ENCODE measurements around the gene ZGRF1.

DNA sequence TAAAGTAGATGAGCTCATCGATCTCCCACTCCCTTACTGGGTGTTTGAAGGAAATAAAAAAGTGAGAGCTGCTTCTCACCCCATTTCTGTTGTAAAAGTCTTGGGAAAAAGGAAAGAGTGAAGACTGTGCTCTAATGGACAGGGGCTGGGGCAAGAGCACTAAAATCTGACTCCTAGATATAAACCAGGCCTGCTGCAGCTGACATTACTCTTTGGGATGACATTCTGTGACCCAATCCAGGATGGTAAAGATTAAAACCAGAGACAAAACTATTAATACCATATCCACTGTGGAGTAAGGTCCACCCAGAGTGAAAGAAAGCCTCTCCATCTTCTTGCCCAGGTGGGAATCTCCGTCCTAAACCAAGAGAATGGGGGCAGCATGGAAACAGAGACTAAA is 100.6 kb downstream of the ZGRF1 start:
- TF ChIP-seq, protein P1, sequence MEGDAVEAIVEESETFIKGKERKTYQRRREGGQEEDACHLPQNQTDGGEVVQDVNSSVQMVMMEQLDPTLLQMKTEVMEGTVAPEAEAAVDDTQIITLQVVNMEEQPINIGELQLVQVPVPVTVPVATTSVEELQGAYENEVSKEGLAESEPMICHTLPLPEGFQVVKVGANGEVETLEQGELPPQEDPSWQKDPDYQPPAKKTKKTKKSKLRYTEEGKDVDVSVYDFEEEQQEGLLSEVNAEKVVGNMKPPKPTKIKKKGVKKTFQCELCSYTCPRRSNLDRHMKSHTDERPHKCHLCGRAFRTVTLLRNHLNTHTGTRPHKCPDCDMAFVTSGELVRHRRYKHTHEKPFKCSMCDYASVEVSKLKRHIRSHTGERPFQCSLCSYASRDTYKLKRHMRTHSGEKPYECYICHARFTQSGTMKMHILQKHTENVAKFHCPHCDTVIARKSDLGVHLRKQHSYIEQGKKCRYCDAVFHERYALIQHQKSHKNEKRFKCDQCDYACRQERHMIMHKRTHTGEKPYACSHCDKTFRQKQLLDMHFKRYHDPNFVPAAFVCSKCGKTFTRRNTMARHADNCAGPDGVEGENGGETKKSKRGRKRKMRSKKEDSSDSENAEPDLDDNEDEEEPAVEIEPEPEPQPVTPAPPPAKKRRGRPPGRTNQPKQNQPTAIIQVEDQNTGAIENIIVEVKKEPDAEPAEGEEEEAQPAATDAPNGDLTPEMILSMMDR (IDR thresholded peaks at IDR 0.05): no peak
- no peak for TF ChIP-seq POLR2A (IDR thresholded peaks at IDR 0.05)
- TF ChIP-seq POLR2AphosphoS5 (IDR thresholded peaks at IDR 0.05): no peak

All from upper lobe of left lung (tissue), 4 donors.